ENCODE measurements around the gene ATRNL1. TPM values are rescaled to one million over a fixed set of nuclear protein-coding genes. Genes with fewer than 3 reads are reported as not detected.

ATRNL1 gene
- total RNA-seq, 8 experiments from 2014 or later, result 1.8 to 49.5 (median 26.9) TPM

- H3K4me3 ChIP-seq, result no peak overlapping the region
- in situ Hi-C loops (cut with MboI; ENCODE audit: low pct_unique_long_range_greater_than_20kb in 2 of 9, low sequenced_read_pairs in 9 of 9, unreplicated experiment in 9 of 9), result no loop called here
- ATAC-seq (replicated peaks in 6 of 8), result no peak
- no peak overlapping the region for H3K27ac ChIP-seq
- no peaks in the 10 kb centered on the region for H3K4me1 ChIP-seq (replicated peaks in 1 of 2)
- WGBS, 10 experiments, result 51 to 100% (median 84%) methylated on average over 1 to 2 of the region's 2 CpGs
Observed at GRCh38 chr10:115628616-115629015, 535.5 kb downstream of the ATRNL1 start.

GRCh38 chr10:115638246-115638645, 545.1 kb downstream of the ATRNL1 start:
- H3K4me3 ChIP-seq, result no peak overlapping the region
- 0 to 100% (median 86%) methylated on average over 1 of the region's 1 CpG; no CpG with 5 or more reads in 1 of the 10 experiments for WGBS, 10 experiments
- in situ Hi-C loops (cut with MboI; ENCODE audit: low pct_unique_long_range_greater_than_20kb in 2 of 9, low sequenced_read_pairs in 9 of 9, unreplicated experiment in 9 of 9), result no loop called here
- H3K27ac ChIP-seq, result no peak overlapping the region
- H3K4me1 ChIP-seq (replicated peaks in 1 of 2), result no peaks in the 10 kb centered on the region
- ATAC-seq (replicated peaks in 6 of 8), result no peak

GRCh38 chr10:115649217-115649616, 556.1 kb downstream of the ATRNL1 start:
- Histone ChIP-seq H3K4me3 (no peak overlapping the region), H3K27ac (no peak overlapping the region), H3K4me1 (replicated peaks in 1 of 2) (peaks cover 0 to 7% of the 10 kb centered on the region in 2 donors)
- in situ Hi-C loops (cut with MboI; ENCODE audit: low pct_unique_long_range_greater_than_20kb in 2 of 9, low sequenced_read_pairs in 9 of 9, unreplicated experiment in 9 of 9), result no loop called here
- WGBS, 10 experiments, result 4 to 100% (median 65%) methylated on average over 1 to 3 of the region's 3 CpGs
- ATAC-seq (replicated peaks in 6 of 8), result no peak

GRCh38 chr10:115653473-115653872, 560.3 kb downstream of the ATRNL1 start:
- Histone ChIP-seq H3K4me1 (replicated peaks in 1 of 2) (peaks cover 0 to 11% of the 10 kb centered on the region in 2 donors), H3K4me3 (no peak overlapping the region), H3K27ac (no peak overlapping the region)
- 0 to 83% (median 53%) methylated on average over 1 of the region's 1 CpG; no CpG with 5 or more reads in 4 of the 10 experiments for WGBS, 10 experiments
- in situ Hi-C loops (cut with MboI; ENCODE audit: low pct_unique_long_range_greater_than_20kb in 2 of 9, low sequenced_read_pairs in 9 of 9, unreplicated experiment in 9 of 9), result no loop called here
- no peak for ATAC-seq (replicated peaks in 6 of 8)

- H3K27ac ChIP-seq, result no peak overlapping the region
- no peak overlapping the region for H3K4me3 ChIP-seq
- in situ Hi-C loops (cut with MboI; ENCODE audit: low pct_unique_long_range_greater_than_20kb in 2 of 9, low sequenced_read_pairs in 9 of 9, unreplicated experiment in 9 of 9), result no loop called here
- ATAC-seq (replicated peaks in 6 of 8), result no peak
- peaks cover 0 to 6% of the 10 kb centered on the region in 2 donors for H3K4me1 ChIP-seq (replicated peaks in 1 of 2)
- 25 to 98% (median 87%) methylated on average over 2 to 5 of the region's 5 CpGs for WGBS, 10 experiments
Observed at GRCh38 chr10:115654961-115655360, 561.8 kb downstream of the ATRNL1 start.

- Histone ChIP-seq H3K4me1 (replicated peaks in 1 of 2) (peaks cover 0 to 5% of the 10 kb centered on the region in 2 donors), H3K27ac (no peak overlapping the region), H3K4me3 (no peak overlapping the region)
- in situ Hi-C loops (cut with MboI; ENCODE audit: low pct_unique_long_range_greater_than_20kb in 2 of 9, low sequenced_read_pairs in 9 of 9, unreplicated experiment in 9 of 9), result no loop called here
- WGBS, 10 experiments, result 3 to 100% (median 47%) methylated on average over 1 to 4 of the region's 4 CpGs
- ATAC-seq (replicated peaks in 6 of 8), result peak in 7 of 8 experiments; percentile 16 to 43 (median 24)
Observed at GRCh38 chr10:115657161-115657860, 564.1 kb downstream of the ATRNL1 start.

- in situ Hi-C loops (cut with MboI; ENCODE audit: low pct_unique_long_range_greater_than_20kb in 2 of 9, low sequenced_read_pairs in 9 of 9, unreplicated experiment in 9 of 9), result no loop called here
- ATAC-seq (replicated peaks in 6 of 8), result no peak
- H3K4me3 ChIP-seq, result no peak overlapping the region
- H3K27ac ChIP-seq, result no peak overlapping the region
- WGBS, 10 experiments, result 21 to 100% (median 73%) methylated on average over 1 to 3 of the region's 3 CpGs; no CpG with 5 or more reads in 1 of the 10 experiments
- H3K4me1 ChIP-seq (replicated peaks in 1 of 2), result peaks cover 0 to 5% of the 10 kb centered on the region in 2 donors
Observed at GRCh38 chr10:115659616-115660015, 566.5 kb downstream of the ATRNL1 start.

GRCh38 chr10:115660391-115660790, 567.2 kb downstream of the ATRNL1 start:
- Histone ChIP-seq H3K27ac (no peak overlapping the region), H3K4me1 (replicated peaks in 1 of 2) (peaks cover 0 to 5% of the 10 kb centered on the region in 2 donors), H3K4me3 (no peak overlapping the region)
- in situ Hi-C loops (cut with MboI; ENCODE audit: low pct_unique_long_range_greater_than_20kb in 2 of 9, low sequenced_read_pairs in 9 of 9, unreplicated experiment in 9 of 9), result no loop called here
- 0 to 100% (median 86%) methylated on average over 1 of the region's 1 CpG; no CpG with 5 or more reads in 1 of the 10 experiments for WGBS, 10 experiments
- no peak for ATAC-seq (replicated peaks in 6 of 8)

- Histone ChIP-seq H3K4me1 (replicated peaks in 1 of 2) (peaks cover 0 to 2% of the 10 kb centered on the region in 2 donors), H3K4me3 (no peak overlapping the region), H3K27ac (no peak overlapping the region)
- in situ Hi-C loops (cut with MboI; ENCODE audit: low pct_unique_long_range_greater_than_20kb in 2 of 9, low sequenced_read_pairs in 9 of 9, unreplicated experiment in 9 of 9), result no loop called here
- ATAC-seq (replicated peaks in 6 of 8), result no peak
Observed at GRCh38 chr10:115662422-115662821, 569.3 kb downstream of the ATRNL1 start.

GRCh38 chr10:115665549-115665948, 572.4 kb downstream of the ATRNL1 start:
- ATAC-seq (replicated peaks in 6 of 8), result no peak
- 0 to 100% (median 20%) methylated on average over 1 to 2 of the region's 2 CpGs; no CpG with 5 or more reads in 3 of the 10 experiments for WGBS, 10 experiments
- H3K27ac ChIP-seq, result no peak overlapping the region

GRCh38 chr10:115674496-115674895, 581.3 kb downstream of the ATRNL1 start:
- peak in 1 of 8 experiments; percentile 27 for ATAC-seq (replicated peaks in 6 of 8)
- 0 to 100% (median 75%) methylated on average over 1 of the region's 1 CpG; no CpG with 5 or more reads in 1 of the 10 experiments for WGBS, 10 experiments
- no peak overlapping the region for H3K27ac ChIP-seq
- no peak overlapping the region for H3K4me3 ChIP-seq
- H3K4me1 ChIP-seq (replicated peaks in 1 of 2), result no peaks in the 10 kb centered on the region
- in situ Hi-C loops (cut with MboI; ENCODE audit: low pct_unique_long_range_greater_than_20kb in 2 of 9, low sequenced_read_pairs in 9 of 9, unreplicated experiment in 9 of 9), result no loop called here

More at GRCh38 chr10:115665549-115665948, 572.4 kb downstream of the ATRNL1 start:
- in situ Hi-C loops (cut with MboI; ENCODE audit: low pct_unique_long_range_greater_than_20kb in 2 of 9, low sequenced_read_pairs in 9 of 9, unreplicated experiment in 9 of 9), result no loop called here
- H3K4me3 ChIP-seq, result no peak overlapping the region
- no peaks in the 10 kb centered on the region for H3K4me1 ChIP-seq (replicated peaks in 1 of 2)

GRCh38 chr10:115696747-115697146, 603.6 kb downstream of the ATRNL1 start:
- H3K4me1 ChIP-seq (replicated peaks in 1 of 2), result no peaks in the 10 kb centered on the region
- no peak overlapping the region for H3K27ac ChIP-seq
- in situ Hi-C loops (cut with MboI; ENCODE audit: low pct_unique_long_range_greater_than_20kb in 2 of 9, low sequenced_read_pairs in 9 of 9, unreplicated experiment in 9 of 9), result no loop called here
- no peak overlapping the region for H3K4me3 ChIP-seq
- ATAC-seq (replicated peaks in 6 of 8), result no peak
- 0 to 100% (median 84%) methylated on average over 1 to 4 of the region's 4 CpGs; no CpG with 5 or more reads in 2 of the 10 experiments for WGBS, 10 experiments

GRCh38 chr10:115706026-115706425, 612.9 kb downstream of the ATRNL1 start:
- in situ Hi-C loops (cut with MboI; ENCODE audit: low pct_unique_long_range_greater_than_20kb in 2 of 9, low sequenced_read_pairs in 9 of 9, unreplicated experiment in 9 of 9), result loop anchor here in 7 of 9 experiments (25.0 kb wide), 1 partner anchor 581 kb away; no protein-coding TSS in a partner anchor
- Histone ChIP-seq H3K4me1 (replicated peaks in 1 of 2) (no peaks in the 10 kb centered on the region), H3K27ac (no peak overlapping the region), H3K4me3 (no peak overlapping the region)
- ATAC-seq (replicated peaks in 6 of 8), result no peak

Data from motor neuron (in vitro differentiated cells).